NK-92 (cell line): ENCODE data around the gene MLC1.

ENCODE experiments used
- DNase-seq: peaks from one replicate; lab custom pipeline; 2025; ENCODE audit not compliant: unreplicated experiment; lab: John Stamatoyannopoulos, UW

MLC1 gene

GRCh38 chr22:50078246-50078645 lies 7.0 kb downstream of the MLC1 start:
- no peak for DNase-seq

GRCh38 chr22:50076646-50077535 lies 8.3 kb downstream of the MLC1 start:
- no peak for DNase-seq

GRCh38 chr22:50074551-50075530 lies 10.4 kb downstream of the MLC1 start:
- no peak for DNase-seq

GRCh38 chr22:50074056-50074455 lies 11.2 kb downstream of the MLC1 start:
- DNase-seq, result no peak

GRCh38 chr22:50072714-50073538 lies 12.3 kb downstream of the MLC1 start:
- DNase-seq, result no peak

GRCh38 chr22:50072167-50072555 lies 13.1 kb downstream of the MLC1 start:
- no peak for DNase-seq

- DNase-seq, result no peak
Measured at GRCh38 chr22:50071432-50072166, 13.6 kb downstream of the MLC1 start.

- no peak for DNase-seq
Measured at GRCh38 chr22:50070366-50070765, 14.9 kb downstream of the MLC1 start.

- no peak for DNase-seq
Measured at GRCh38 chr22:50068096-50068495, 17.1 kb downstream of the MLC1 start.

GRCh38 chr22:50067244-50067643 lies 18.0 kb downstream of the MLC1 start:
- no peak for DNase-seq

GRCh38 chr22:50064453-50064852 lies 20.8 kb downstream of the MLC1 start:
- no peak for DNase-seq

- no peak for DNase-seq
Measured at GRCh38 chr22:50063589-50064393, 21.4 kb downstream of the MLC1 start.

GRCh38 chr22:50062509-50063135 lies 22.6 kb downstream of the MLC1 start:
- no peak for DNase-seq

- DNase-seq, result no peak
Measured at GRCh38 chr22:50061824-50062355, 23.3 kb downstream of the MLC1 start.

- DNase-seq, result no peak
Measured at GRCh38 chr22:50061141-50061823, 23.9 kb downstream of the MLC1 start.

- DNase-seq, result no peak
Measured at GRCh38 chr22:50060441-50061140, 24.6 kb downstream of the MLC1 start.

GRCh38 chr22:50059881-50060262 lies 25.4 kb downstream of the MLC1 start:
- DNase-seq, result no peak
